HEK293 (cell line): ENCODE data around the gene SLC8A1.

Experiments used
- KLF1 ChIP-seq: fragments of 450-650 bp; formaldehyde crosslinking; IDR thresholded peaks from 2 replicates; pipeline ENCODE4 v1.5.1; 2016; ENCODE audit warnings: missing biosample characterization, missing genetic modification characterization
- REPIN1 ChIP-seq: fragments of 450-650 bp; formaldehyde crosslinking; IDR thresholded peaks from 2 replicates; pipeline ENCODE4 v1.5.1; 2017; ENCODE audit warnings: missing biosample characterization, missing genetic modification characterization, low read depth
- ZNF529 ChIP-seq: fragments of 450-650 bp; formaldehyde crosslinking; IDR thresholded peaks from 2 replicates; pipeline ENCODE4 v1.5.1; 2017; ENCODE audit warnings: missing genetic modification characterization, missing biosample characterization; ENCODE audit not compliant: insufficient replicate concordance
- ZNF660 ChIP-seq: fragments of 450-650 bp; IDR thresholded peaks from 2 replicates; pipeline ENCODE4 v1.5.1; 2018; ENCODE audit warnings: missing biosample characterization, mild to moderate bottlenecking, missing genetic modification characterization
- TF ChIP-seq, protein P1 (sequence below): fragments of 450-650 bp; formaldehyde crosslinking; IDR thresholded peaks from 2 replicates; pipeline ENCODE4 v1.5.1; 2016; ENCODE audit warnings: missing biosample characterization, missing genetic modification characterization

DNA sequence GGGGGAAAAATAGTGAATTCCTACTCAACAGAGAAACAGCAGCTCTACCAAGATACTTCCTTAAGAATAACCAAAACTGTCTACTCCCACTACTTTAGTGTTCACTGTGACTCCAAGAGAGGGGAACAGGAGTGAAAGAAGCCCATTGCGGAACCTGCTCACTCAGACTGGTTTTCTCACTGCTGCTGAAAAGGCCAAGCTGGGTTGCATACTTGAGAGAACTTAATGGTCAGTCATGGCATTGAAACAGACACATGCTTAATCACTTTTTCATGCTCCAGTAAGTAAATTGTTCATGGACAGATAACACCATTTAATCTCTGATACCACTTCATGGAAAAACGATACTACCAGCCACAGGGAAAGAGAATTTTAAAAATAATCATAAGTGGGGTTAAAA lies 35.7 kb upstream of the SLC8A1 start:
- TF ChIP-seq, protein P1, sequence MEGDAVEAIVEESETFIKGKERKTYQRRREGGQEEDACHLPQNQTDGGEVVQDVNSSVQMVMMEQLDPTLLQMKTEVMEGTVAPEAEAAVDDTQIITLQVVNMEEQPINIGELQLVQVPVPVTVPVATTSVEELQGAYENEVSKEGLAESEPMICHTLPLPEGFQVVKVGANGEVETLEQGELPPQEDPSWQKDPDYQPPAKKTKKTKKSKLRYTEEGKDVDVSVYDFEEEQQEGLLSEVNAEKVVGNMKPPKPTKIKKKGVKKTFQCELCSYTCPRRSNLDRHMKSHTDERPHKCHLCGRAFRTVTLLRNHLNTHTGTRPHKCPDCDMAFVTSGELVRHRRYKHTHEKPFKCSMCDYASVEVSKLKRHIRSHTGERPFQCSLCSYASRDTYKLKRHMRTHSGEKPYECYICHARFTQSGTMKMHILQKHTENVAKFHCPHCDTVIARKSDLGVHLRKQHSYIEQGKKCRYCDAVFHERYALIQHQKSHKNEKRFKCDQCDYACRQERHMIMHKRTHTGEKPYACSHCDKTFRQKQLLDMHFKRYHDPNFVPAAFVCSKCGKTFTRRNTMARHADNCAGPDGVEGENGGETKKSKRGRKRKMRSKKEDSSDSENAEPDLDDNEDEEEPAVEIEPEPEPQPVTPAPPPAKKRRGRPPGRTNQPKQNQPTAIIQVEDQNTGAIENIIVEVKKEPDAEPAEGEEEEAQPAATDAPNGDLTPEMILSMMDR (tag by site-specific recombination) = no peak
- TF ChIP-seq ZNF529 (tag by site-specific recombination) (no peak), ZNF660 (tag by site-specific recombination) (no peak), REPIN1 (tag by site-specific recombination) (no peak), KLF1 (no peak)
